NCI-H2196 (cell line): Measurements from ENCODE around the gene ADCY9.
"Not testable (repeated sequence)": the region's sequence is repeated elsewhere in the genome, so short reads cannot be mapped to it uniquely, and the experiment has no call there.

Experiments
- DNase-seq: peaks from one replicate; lab custom pipeline; 2025; ENCODE audit not compliant: unreplicated experiment; lab: John Stamatoyannopoulos, UW

ADCY9 gene

GRCh38 chr16:4116325-4117249, at the start of gene ADCY9:
Gene ADCY9 (minus strand): TSS chr16:4116442. CDS start chr16:4115442, 1,000 bp downstream.
- peak; percentile 86 for DNase-seq

GRCh38 chr16:4160658-4161430, 44.6 kb upstream of the ADCY9 start:
- DNase-seq: no peak

- DNase-seq: no peak
These were observed 43.5 kb upstream of the ADCY9 start for GRCh38 chr16:4159726-4160125.

- no peak for DNase-seq
These were observed 42.2 kb upstream of the ADCY9 start for GRCh38 chr16:4158143-4159093.

GRCh38 chr16:4157376-4157825, 41.2 kb upstream of the ADCY9 start:
- no peak for DNase-seq

GRCh38 chr16:4156503-4156902, 40.3 kb upstream of the ADCY9 start:
- not testable (repeated sequence) for DNase-seq

GRCh38 chr16:4153364-4153763, 37.1 kb upstream of the ADCY9 start:
- DNase-seq: not testable (repeated sequence)

GRCh38 chr16:4152267-4152666, 36.0 kb upstream of the ADCY9 start:
- no peak for DNase-seq

GRCh38 chr16:4147236-4147635, 31.0 kb upstream of the ADCY9 start:
- DNase-seq: no peak

- DNase-seq: no peak
These were observed 26.0 kb upstream of the ADCY9 start for GRCh38 chr16:4142268-4142667.

- no peak for DNase-seq
These were observed 25.4 kb upstream of the ADCY9 start for GRCh38 chr16:4141604-4142003.

- DNase-seq: peak; percentile 21
These were observed 24.4 kb upstream of the ADCY9 start for GRCh38 chr16:4140652-4141051.

GRCh38 chr16:4139968-4140367, 23.7 kb upstream of the ADCY9 start:
- DNase-seq: no peak

- no peak for DNase-seq
These were observed 22.5 kb upstream of the ADCY9 start for GRCh38 chr16:4138713-4139112.

- DNase-seq: no peak
These were observed 21.2 kb upstream of the ADCY9 start for GRCh38 chr16:4137438-4137837.

- peak; percentile 69 for DNase-seq
These were observed 20.1 kb upstream of the ADCY9 start for GRCh38 chr16:4136229-4136813.

- DNase-seq: no peak
These were observed 19.3 kb upstream of the ADCY9 start for GRCh38 chr16:4135537-4135936.

- DNase-seq: no peak
These were observed 17.7 kb upstream of the ADCY9 start for GRCh38 chr16:4133897-4134372.

GRCh38 chr16:4131621-4132020, 15.4 kb upstream of the ADCY9 start:
- no peak for DNase-seq
